Esophagus (tissue), 2 donors: ENCODE measurements around the gene IL17RB. TPM values are rescaled to one million over a fixed set of nuclear protein-coding genes. Genes with fewer than 3 reads are reported as not detected.

Source experiments
- H3K27ac ChIP-seq, 2 donors: one replicate each; pipeline ENCODE4 v1.5.1; 2013; ENCODE audit warnings: low read depth in 2 of 2, mild to moderate bottlenecking in 2 of 2, inconsistent platforms in 1 of 2, low read length in 1 of 2, moderate library complexity in 1 of 2
- H3K27me3 ChIP-seq, 2 donors: one replicate each; pipeline ENCODE4 v1.6.1; 2013; ENCODE audit warnings: low read length in 2 of 2, control low read depth in 1 of 2, mild to moderate bottlenecking in 1 of 2; ENCODE audit not compliant: insufficient read depth in 2 of 2, control insufficient read depth in 1 of 2
- H3K36me3 ChIP-seq, 2 donors: one replicate each; pipeline ENCODE4 v1.6.1; 2013; ENCODE audit warnings: low read length in 1 of 2; ENCODE audit not compliant: control insufficient read depth in 2 of 2, insufficient read depth in 2 of 2
- H3K4me1 ChIP-seq, 2 donors: one replicate each; pipeline ENCODE4 v1.6.1; 2013; ENCODE audit warnings: low read length in 1 of 2; ENCODE audit not compliant: control insufficient read depth in 2 of 2, insufficient read depth in 2 of 2
- H3K4me3 ChIP-seq, 2 donors: one replicate each; pipeline ENCODE4 v1.5.1; 2013; ENCODE audit warnings: low read length in 2 of 2, mild to moderate bottlenecking in 2 of 2, low read depth in 1 of 2, moderate library complexity in 1 of 2
- H3K9me3 ChIP-seq, 2 donors: one replicate each; pipeline ENCODE4 v1.6.1; 2013; ENCODE audit warnings: mild to moderate bottlenecking in 2 of 2, low read depth in 1 of 2, low read length in 1 of 2, moderate library complexity in 1 of 2; ENCODE audit not compliant: control insufficient read depth in 2 of 2, insufficient read depth in 1 of 2
- WGBS, 2 donors: extraction: QIAGEN DNeasy Blood & Tissue Kit; methylation state at CpG; one replicate each; pipeline ENCODE4 v1.1.7; 2013; 5-methylcytosine and 5-hydroxymethylcytosine counted together
- polyA plus RNA-seq, 2 donors: library from polyadenylated mRNA; stranded (reverse); fragments of 200-250 nt; gene quantifications; one replicate each; pipeline ENCODE4 v1.2.3, GENCODE V29; 2013
- donor health status: healthy with polysubstance abuse.
- donor health status: Bipolar disorder and iron deficiency.

The IL17RB gene
- polyA plus RNA-seq, 2 donors, result 0.42 to 0.81 TPM

DNA sequence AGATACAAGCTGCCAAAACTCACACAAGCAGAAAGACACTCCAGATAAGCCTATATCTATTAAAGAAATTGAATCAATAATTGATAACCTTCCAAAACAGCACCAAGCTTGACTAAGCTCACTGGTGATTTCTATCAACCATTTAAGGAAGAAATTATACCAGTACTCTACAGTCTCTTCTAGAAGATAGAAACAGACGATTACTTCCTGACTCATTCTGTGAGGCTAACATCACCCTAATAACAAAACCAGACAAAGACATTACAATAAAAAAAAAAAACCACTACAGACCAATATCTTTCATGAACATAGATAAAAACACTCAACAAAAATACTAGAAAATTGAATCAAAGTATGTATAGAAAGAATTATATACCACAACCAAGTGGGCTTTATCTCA, 20.3 kb upstream of the IL17RB start:
- Histone ChIP-seq H3K27me3 (no peaks in the 10 kb centered on the region), H3K4me1 (no peaks in the 10 kb centered on the region), H3K4me3 (no peak overlapping the region), H3K9me3 (no peaks in the 10 kb centered on the region), H3K36me3 (peaks cover 0 to 2% of the 10 kb centered on the region in 2 donors), H3K27ac (no peak overlapping the region)
- WGBS, 2 donors, result 44 to 58% methylated on average over 1 of the region's 1 CpG

DNA sequence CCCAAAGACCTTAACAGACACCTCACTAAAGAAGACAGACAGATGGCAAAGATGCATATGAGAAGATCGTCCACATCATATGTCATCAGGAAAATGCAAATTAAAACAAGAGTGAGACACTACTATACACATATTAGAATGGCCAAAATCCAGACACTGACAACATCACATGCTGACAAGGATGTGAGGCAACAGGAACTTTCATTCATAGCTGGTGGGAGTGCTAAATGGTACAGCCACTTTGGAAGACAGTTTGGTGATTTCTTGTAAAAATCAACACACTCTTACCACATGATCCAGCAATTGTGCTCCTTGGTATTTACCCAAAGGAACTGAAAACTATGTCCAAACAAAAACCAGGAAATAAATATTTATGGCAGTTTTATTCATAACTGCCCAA, 17.8 kb upstream of the IL17RB start:
- H3K9me3 ChIP-seq, result no peaks in the 10 kb centered on the region
- no peak overlapping the region for H3K4me3 ChIP-seq
- H3K36me3 ChIP-seq, result no peaks in the 10 kb centered on the region
- no peaks in the 10 kb centered on the region for H3K4me1 ChIP-seq
- no peak overlapping the region for H3K27ac ChIP-seq
- no peaks in the 10 kb centered on the region for H3K27me3 ChIP-seq
- 78 to 85% methylated on average over 1 of the region's 1 CpG for WGBS, 2 donors

DNA sequence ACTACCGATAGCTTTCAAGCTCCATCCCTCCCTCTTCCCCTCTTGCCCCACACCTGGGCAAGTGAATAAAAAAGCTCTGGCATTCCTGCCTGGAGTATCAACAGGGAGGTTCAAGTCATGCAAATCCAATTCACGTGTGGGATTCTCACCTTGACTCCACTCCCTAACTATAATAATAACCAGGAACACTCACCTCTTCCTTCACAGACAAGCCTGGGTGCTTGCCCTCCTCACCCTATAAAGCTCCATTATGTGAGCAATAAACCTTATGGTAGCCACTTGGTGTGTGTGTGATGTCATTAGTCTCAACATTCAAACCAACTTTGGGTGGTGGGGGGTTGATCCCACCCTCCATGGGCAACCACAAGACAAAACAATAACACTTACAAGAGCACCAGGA, 16.8 kb upstream of the IL17RB start:
- WGBS, 2 donors, result 81 to 86% methylated on average over 2 of the region's 2 CpGs
- H3K4me3 ChIP-seq, result no peak overlapping the region
- no peaks in the 10 kb centered on the region for H3K36me3 ChIP-seq
- H3K27ac ChIP-seq, result no peak overlapping the region
- no peaks in the 10 kb centered on the region for H3K9me3 ChIP-seq
- H3K27me3 ChIP-seq, result no peaks in the 10 kb centered on the region
- no peaks in the 10 kb centered on the region for H3K4me1 ChIP-seq

DNA sequence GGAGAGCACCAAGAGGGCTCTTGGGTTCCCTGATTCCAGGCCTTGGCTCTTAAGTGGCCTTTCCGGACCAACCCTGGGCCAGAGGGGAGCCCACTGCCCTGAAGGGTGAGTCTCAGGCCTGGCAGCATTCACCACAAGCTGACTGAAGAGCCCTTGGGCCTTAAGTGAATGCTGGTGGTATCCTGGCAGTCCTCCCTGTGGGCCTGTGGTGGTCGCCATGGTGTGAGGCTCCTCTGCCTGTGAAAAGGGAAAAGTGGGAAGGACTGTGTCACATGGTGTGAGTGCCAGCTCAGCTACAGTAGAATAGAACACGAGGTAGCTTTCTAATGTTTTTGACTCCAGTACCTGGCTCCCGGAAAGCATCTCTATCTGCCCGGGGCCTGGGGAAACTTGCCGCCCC, 15.4 kb upstream of the IL17RB start:
- WGBS, 2 donors, result 89 to 92% methylated on average over 6 of the region's 6 CpGs
- no peak overlapping the region for H3K27ac ChIP-seq
- H3K9me3 ChIP-seq, result no peaks in the 10 kb centered on the region
- H3K27me3 ChIP-seq, result no peaks in the 10 kb centered on the region
- H3K36me3 ChIP-seq, result no peaks in the 10 kb centered on the region
- H3K4me1 ChIP-seq, result no peaks in the 10 kb centered on the region
- H3K4me3 ChIP-seq, result no peak overlapping the region

- no peak overlapping the region for H3K4me3 ChIP-seq
- no peaks in the 10 kb centered on the region for H3K4me1 ChIP-seq
- no peaks in the 10 kb centered on the region for H3K9me3 ChIP-seq
- H3K36me3 ChIP-seq, result peaks cover 0 to 3% of the 10 kb centered on the region in 2 donors
- H3K27ac ChIP-seq, result no peak overlapping the region
- WGBS, 2 donors, result 92 to 94% methylated on average over 9 of the region's 9 CpGs
- H3K27me3 ChIP-seq, result no peaks in the 10 kb centered on the region
Measured at GRCh38 chr3:53833053-53833645, 13.2 kb upstream of the IL17RB start.

- no peaks in the 10 kb centered on the region for H3K9me3 ChIP-seq
- no peak overlapping the region for H3K27ac ChIP-seq
- H3K4me1 ChIP-seq, result no peaks in the 10 kb centered on the region
- WGBS, 2 donors, result 88 to 94% methylated on average over 5 of the region's 5 CpGs
- peaks cover 0 to 3% of the 10 kb centered on the region in 2 donors for H3K36me3 ChIP-seq
- no peaks in the 10 kb centered on the region for H3K27me3 ChIP-seq
- no peak overlapping the region for H3K4me3 ChIP-seq
Measured at GRCh38 chr3:53833700-53834099, 12.7 kb upstream of the IL17RB start.

DNA sequence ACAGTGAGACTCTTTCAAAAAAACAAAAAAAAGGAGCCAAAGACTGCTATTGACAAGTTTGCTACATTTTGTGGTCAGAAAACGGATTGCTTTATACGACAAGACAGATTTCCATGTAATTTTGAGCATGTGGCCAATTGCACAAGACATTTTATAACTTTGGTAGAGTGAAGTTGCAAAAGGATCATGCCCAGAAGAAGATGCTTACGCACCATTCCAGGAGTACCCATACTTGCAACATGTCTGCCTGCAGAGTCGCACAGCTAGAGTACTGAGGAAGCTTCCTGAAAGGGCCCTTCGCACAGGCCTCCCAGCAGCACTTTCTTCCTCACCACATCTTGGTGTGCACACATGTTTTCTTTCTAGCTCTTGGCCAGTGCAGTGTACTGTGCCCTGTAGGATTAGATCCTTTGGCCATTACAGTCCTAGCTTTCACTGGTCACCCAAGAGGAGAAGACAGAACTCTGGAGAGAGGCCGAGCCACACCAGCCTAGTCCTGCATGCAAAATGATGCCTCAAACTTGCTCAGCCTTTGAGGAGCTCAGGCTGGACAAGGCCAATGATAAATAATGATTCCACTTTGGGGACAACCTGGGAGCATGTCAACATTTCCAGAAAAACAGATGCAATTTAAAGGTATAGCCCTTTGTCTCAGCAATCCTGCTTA, 11.8 kb upstream of the IL17RB start:
- Histone ChIP-seq H3K9me3 (no peaks in the 10 kb centered on the region), H3K27ac (no peak overlapping the region), H3K4me1 (no peaks in the 10 kb centered on the region), H3K4me3 (no peak overlapping the region), H3K27me3 (no peaks in the 10 kb centered on the region), H3K36me3 (peaks cover 0 to 3% of the 10 kb centered on the region in 2 donors)
- WGBS, 2 donors, result 93 to 95% methylated on average over 6 of the region's 6 CpGs

DNA sequence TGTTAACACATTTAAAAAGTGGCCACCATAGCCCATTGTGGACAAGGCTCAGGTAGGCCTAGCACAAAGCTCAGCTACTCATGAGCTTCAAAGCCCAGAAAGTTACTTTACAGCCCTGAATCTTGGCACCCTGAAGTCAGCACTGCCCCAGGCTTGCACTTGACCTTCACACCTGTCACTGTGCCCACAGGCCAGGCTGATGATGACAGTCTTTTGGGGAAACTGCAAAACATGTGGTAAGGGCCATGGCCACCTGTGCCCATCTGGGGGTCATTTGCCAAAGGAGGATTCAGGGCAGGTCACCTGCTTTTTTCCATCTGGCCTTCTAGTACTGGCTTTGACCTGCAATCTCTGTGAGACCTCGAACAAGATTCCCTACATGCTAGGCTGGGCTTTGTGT, 11.1 kb upstream of the IL17RB start:
- Histone ChIP-seq H3K4me3 (no peak overlapping the region), H3K27ac (no peak overlapping the region), H3K4me1 (no peaks in the 10 kb centered on the region), H3K9me3 (no peaks in the 10 kb centered on the region), H3K36me3 (peaks cover 0 to 3% of the 10 kb centered on the region in 2 donors), H3K27me3 (no peaks in the 10 kb centered on the region)
- WGBS, 2 donors, result 64 to 84% methylated on average over 1 of the region's 1 CpG

DNA sequence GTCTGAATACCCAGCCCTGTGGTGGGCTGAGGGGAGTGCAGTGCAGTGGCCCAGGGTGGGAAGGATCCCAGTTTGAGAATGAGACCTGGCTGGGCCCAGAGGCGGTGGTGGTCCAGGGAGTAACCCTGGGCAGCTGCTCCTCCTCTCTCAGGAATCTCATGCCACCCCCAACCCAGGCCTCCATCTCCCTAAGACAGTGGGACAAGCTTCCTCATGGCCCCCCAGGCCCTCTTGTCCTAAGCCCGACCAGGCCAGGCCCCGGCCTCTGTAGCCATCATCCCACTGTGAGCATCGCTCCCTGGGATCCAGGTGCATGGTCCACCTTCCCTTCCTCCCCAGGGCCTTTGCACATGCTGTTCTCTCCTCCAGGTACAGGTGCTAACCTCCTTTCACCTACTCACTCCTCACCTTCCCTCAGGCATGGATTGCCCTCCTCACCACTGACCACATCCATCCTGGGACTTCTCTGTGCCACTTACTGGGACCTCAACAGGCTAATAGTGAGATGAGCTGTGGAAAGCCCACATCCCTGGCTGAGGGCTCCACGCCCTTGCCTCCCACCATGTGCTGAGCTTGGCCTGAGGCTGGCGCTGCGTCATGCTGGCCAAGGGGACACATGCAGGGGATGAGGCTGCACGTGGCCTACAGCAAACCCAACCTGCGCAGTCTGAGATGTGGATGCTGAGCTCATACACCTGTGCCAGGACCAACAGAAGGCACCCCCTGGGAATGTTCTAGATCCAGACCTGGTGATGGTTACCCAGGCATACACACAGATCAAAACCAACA, 10.1 kb upstream of the IL17RB start:
- H3K27me3 ChIP-seq, result no peaks in the 10 kb centered on the region
- peaks cover 0 to 3% of the 10 kb centered on the region in 2 donors for H3K36me3 ChIP-seq
- no peaks in the 10 kb centered on the region for H3K4me1 ChIP-seq
- H3K4me3 ChIP-seq, result no peak overlapping the region
- no peak overlapping the region for H3K27ac ChIP-seq
- WGBS, 2 donors, result 95 to 98% methylated on average over 9 of the region's 9 CpGs
- no peaks in the 10 kb centered on the region for H3K9me3 ChIP-seq
